SK-N-SH (cell line): ENCODE results near the gene CD22. TPM values are rescaled to one million over a fixed set of nuclear protein-coding genes. Genes with fewer than 3 reads are reported as not detected.
"Not testable (repeated sequence)": the region's sequence is repeated elsewhere in the genome, so short reads cannot be mapped to it uniquely, and the experiment has no call there.

Experiments used
- CTCF ChIA-PET: fragments of 300-600, 350-600 bp; formaldehyde crosslinking; extraction: SDS; loops from one replicate; lab custom pipeline; 2021; lab: Yijun Ruan, JAX
- POLR2A ChIA-PET: fragments of 350-600 bp; sonication (Branson Sonifier 250); formaldehyde crosslinking; extraction: SDS; loops from one replicate; lab custom pipeline; 2020; ENCODE audit warnings: antibody characterized with exemption, inconsistent platforms; lab: Yijun Ruan, JAX
- DNase-seq: peaks from one replicate; pipeline ENCODE4 v3.0.0; 2012
- H2AFZ ChIP-seq: fragments of 200-600 bp; sonication (generic); 2 replicates; pipeline ENCODE4 v1.8.1; 2016; ENCODE audit warnings: antibody characterized with exemption, mild to moderate bottlenecking, low read depth
- H3F3A ChIP-seq: fragments of 200-600 bp; sonication (generic); replicated peaks from 2 replicates; pipeline ENCODE3; 2016; ENCODE audit warnings: antibody characterized with exemption, mild to moderate bottlenecking; ENCODE audit not compliant: insufficient read depth
- H3K27ac ChIP-seq, 2 experiments: fragments of 200-500 bp in 1 of 2; fragments of 200-600 bp in 1 of 2; sonication (Bioruptor generic) in 1 of 2; sonication (generic), shearing (Covaris generic) in 1 of 2; 2 replicates each; pipeline versions ENCODE4 v1.5.1 to v1.6.1; 2014 to 2016; ENCODE audit warnings: low read depth in 2 of 2, inconsistent platforms in 1 of 2, low read length in 1 of 2, mild to moderate bottlenecking in 1 of 2, mixed read lengths in 1 of 2
- H3K27me3 ChIP-seq: fragments of 200-600 bp; sonication (generic), shearing (Covaris generic); 2 replicates; pipeline ENCODE4 v1.6.1; 2016; ENCODE audit warnings: mixed run types; ENCODE audit not compliant: insufficient read depth
- H3K36me3 ChIP-seq, 2 experiments: fragments of 200-500 bp in 1 of 2; fragments of 200-600 bp in 1 of 2; sonication (Bioruptor generic) in 1 of 2; sonication (generic) in 1 of 2; replicated peaks in 1 of 2; 2 replicates each; pipeline versions ENCODE3 to v1.5.1; 2014 to 2016; ENCODE audit warnings: low read length in 1 of 2, mild to moderate bottlenecking in 1 of 2; ENCODE audit not compliant: insufficient read depth in 2 of 2, control insufficient read depth in 1 of 2
- H3K4me1 ChIP-seq, 2 experiments: fragments of 200-500 bp in 1 of 2; fragments of 200-600 bp in 1 of 2; sonication (Bioruptor generic) in 1 of 2; sonication (generic), shearing (Covaris generic) in 1 of 2; 2 replicates each; pipeline versions ENCODE4 v1.5.1 to v1.6.1; 2014 to 2016; ENCODE audit warnings: low read depth in 1 of 2, low read length in 1 of 2, mixed run types in 1 of 2; ENCODE audit not compliant: insufficient read depth in 2 of 2, control insufficient read depth in 1 of 2
- H3K4me2 ChIP-seq: fragments of 200-600 bp; sonication (generic), shearing (Covaris generic); 2 replicates; pipeline ENCODE4 v1.6.1; 2017; ENCODE audit warnings: mixed run types
- H3K4me3 ChIP-seq, 2 experiments: fragments of 200-500 bp in 1 of 2; fragments of 200-600 bp in 1 of 2; sonication (Bioruptor generic) in 1 of 2; sonication (generic), shearing (Covaris generic) in 1 of 2; 2 replicates each; pipeline versions ENCODE4 v1.5.1 to v1.8.1; 2014 to 2016; ENCODE audit warnings: low read depth in 2 of 2, inconsistent platforms in 1 of 2, low read length in 1 of 2, mild to moderate bottlenecking in 1 of 2, mixed read lengths in 1 of 2, moderate library complexity in 1 of 2
- H3K79me2 ChIP-seq: fragments of 200-600 bp; sonication (generic); 2 replicates; pipeline ENCODE4 v1.8.1; 2017; ENCODE audit warnings: mild to moderate bottlenecking; ENCODE audit not compliant: insufficient read depth
- H3K9ac ChIP-seq: fragments of 200-600 bp; sonication (generic); 2 replicates; pipeline ENCODE4 v1.6.1; 2017; ENCODE audit warnings: mixed run types
- H3K9me2 ChIP-seq: fragments of 200-600 bp; sonication (generic); 2 replicates; pipeline ENCODE4 v1.6.1; 2017; ENCODE audit warnings: mixed run types
- H3K9me3 ChIP-seq: fragments of 200-600 bp; sonication (generic); 2 replicates; pipeline ENCODE4 v1.6.1; 2017; ENCODE audit warnings: mixed run types, mild to moderate bottlenecking, moderate library complexity
- H4K20me1 ChIP-seq: fragments of 200-600 bp; sonication (generic); 2 replicates; pipeline ENCODE4 v1.6.1; 2017; ENCODE audit warnings: mild to moderate bottlenecking, mixed run types; ENCODE audit not compliant: insufficient read depth
- CHD2 ChIP-seq: fragments of 150-350 bp; IDR thresholded peaks from 2 replicates; pipeline ENCODE4 v1.6.1; 2018; ENCODE audit warnings: low read length; ENCODE audit not compliant: partially characterized antibody
- EP300 ChIP-seq, 2 experiments: IDR thresholded peaks; 2 replicates each; pipeline versions ENCODE4 v1.4.0 to v1.6.1; 2012; ENCODE audit warnings: borderline replicate concordance in 1 of 2, low read depth in 1 of 2, low read length in 1 of 2
- MXI1 ChIP-seq: IDR thresholded peaks from 2 replicates; pipeline ENCODE4 v1.6.1; 2012; ENCODE audit warnings: mild to moderate bottlenecking, low read depth, low read length, improper control_type of control experiment
- RAD21 ChIP-seq: IDR thresholded peaks from 2 replicates; pipeline ENCODE4 v1.6.1; 2012; ENCODE audit warnings: mild to moderate bottlenecking, low read length
- REST ChIP-seq: IDR thresholded peaks from 2 replicates; pipeline ENCODE4 v1.6.1; 2012; ENCODE audit warnings: mild to moderate bottlenecking, low read depth, low read length, moderate library complexity
- RXRA ChIP-seq: IDR thresholded peaks from 2 replicates; pipeline ENCODE4 v1.4.0; 2012; ENCODE audit warnings: low read depth, mild to moderate bottlenecking, borderline replicate concordance
- SIN3A ChIP-seq: IDR thresholded peaks from 2 replicates; pipeline ENCODE4 v1.6.1; 2012; ENCODE audit warnings: low read depth, mild to moderate bottlenecking, low read length, moderate library complexity, borderline replicate concordance
- SMC3 ChIP-seq: IDR thresholded peaks from 2 replicates; pipeline ENCODE4 v1.6.1; 2012; ENCODE audit warnings: low read depth, low read length, improper control_type of control experiment
- WGBS: methylation state at CpG from one replicate; pipeline ENCODE4 v1.1.6; 2017; ENCODE audit warnings: low lambda C conversion rate; 5-methylcytosine and 5-hydroxymethylcytosine counted together
- polyA plus RNA-seq, 3 experiments: library from polyadenylated mRNA; depleted of rRNA; stranded (reverse); fragments of >200 nt; gene quantifications; 2 replicates each; pipeline ENCODE4 v1.2.3, GENCODE V29; 2012
- TF ChIP-seq, protein P1 (sequence below): IDR thresholded peaks from 2 replicates; pipeline ENCODE4 v1.4.0; 2012; ENCODE audit warnings: low read depth
- TF ChIP-seq, protein P2 (sequence below): IDR thresholded peaks from 2 replicates; pipeline ENCODE4; 2012

The CD22 gene
- polyA plus RNA-seq, 1 of the 3 experiments (the other 2 are of a cell fraction): 0.18 TPM

DNA sequence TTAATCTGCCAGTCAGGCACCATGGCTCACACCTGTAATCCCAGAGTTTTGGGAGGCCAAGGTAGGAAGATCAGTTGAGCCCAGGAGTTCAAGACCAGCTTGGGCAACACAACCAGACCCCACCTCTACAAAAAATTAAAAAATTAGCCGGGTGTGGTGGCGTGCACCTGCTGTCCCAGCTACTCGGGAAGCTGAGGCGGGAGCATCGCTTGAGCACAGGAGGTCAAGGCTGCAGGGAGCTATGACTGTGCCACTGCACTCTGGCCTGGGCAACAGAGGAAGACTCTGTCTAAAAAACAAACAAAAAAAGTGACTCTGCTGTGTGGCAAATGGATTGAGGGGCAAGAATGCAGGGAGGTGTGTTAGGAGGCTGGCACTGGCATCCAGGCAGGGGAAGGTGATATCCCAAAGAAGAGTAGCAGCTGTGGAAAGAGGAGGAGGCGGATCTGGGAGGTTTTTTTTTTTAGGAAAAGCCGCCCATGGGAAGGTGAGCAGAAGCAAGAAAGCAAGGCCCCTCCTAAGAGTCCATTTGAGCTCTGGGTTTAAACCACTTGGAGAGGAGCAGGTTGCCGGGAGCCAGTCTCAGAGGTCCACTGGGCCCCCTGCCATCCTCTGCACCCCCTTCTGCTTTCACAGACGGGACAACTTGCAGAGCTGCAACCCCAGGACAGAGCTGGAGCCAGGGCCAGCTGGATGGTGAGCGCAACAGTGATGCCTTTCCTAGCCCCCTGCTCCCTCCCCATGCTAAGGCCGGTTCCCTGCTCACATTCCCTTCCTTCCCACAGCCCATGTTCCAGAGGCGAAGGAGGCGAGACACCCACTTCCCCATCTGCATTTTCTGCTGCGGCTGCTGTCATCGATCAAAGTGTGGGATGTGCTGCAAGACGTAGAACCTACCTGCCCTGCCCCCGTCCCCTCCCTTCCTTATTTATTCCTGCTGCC, 44.6 kb upstream of the CD22 start (continued):
- TF ChIP-seq, protein P1, sequence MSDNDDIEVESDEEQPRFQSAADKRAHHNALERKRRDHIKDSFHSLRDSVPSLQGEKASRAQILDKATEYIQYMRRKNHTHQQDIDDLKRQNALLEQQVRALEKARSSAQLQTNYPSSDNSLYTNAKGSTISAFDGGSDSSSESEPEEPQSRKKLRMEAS: no peak
- no peak for TF ChIP-seq CHD2
- no peak for TF ChIP-seq RAD21
- TF ChIP-seq, protein P2, sequence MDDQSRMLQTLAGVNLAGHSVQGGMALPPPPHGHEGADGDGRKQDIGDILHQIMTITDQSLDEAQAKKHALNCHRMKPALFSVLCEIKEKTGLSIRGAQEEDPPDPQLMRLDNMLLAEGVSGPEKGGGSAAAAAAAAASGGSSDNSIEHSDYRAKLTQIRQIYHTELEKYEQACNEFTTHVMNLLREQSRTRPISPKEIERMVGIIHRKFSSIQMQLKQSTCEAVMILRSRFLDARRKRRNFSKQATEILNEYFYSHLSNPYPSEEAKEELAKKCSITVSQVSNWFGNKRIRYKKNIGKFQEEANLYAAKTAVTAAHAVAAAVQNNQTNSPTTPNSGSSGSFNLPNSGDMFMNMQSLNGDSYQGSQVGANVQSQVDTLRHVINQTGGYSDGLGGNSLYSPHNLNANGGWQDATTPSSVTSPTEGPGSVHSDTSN: no peak
- TF ChIP-seq REST: no peak
- TF ChIP-seq MXI1: no peak
- no peak for TF ChIP-seq SMC3
- TF ChIP-seq RXRA: no peak

GRCh38 chr19:35285095-35285449, 43.9 kb upstream of the CD22 start:
- H3K79me2 ChIP-seq: no peaks in the 10 kb centered on the region
- 0% methylated on average over 1 of the region's 1 CpG for WGBS
- no peaks in the 10 kb centered on the region for H3K4me1 ChIP-seq
- H3K9me3 ChIP-seq: no peaks in the 10 kb centered on the region
- no peaks in the 10 kb centered on the region for H3K9me2 ChIP-seq
- no peak overlapping the region for H3K4me3 ChIP-seq
- H3K27ac ChIP-seq: no peak overlapping the region
- no peak for TF ChIP-seq EP300 (IDR thresholded peaks at IDR 0.05; ENCODE audit: borderline replicate concordance in 1 of 2, low read depth in 1 of 2, low read length in 1 of 2)
- no peak for TF ChIP-seq SIN3A
- CTCF ChIA-PET: interaction anchor here (0.9 to 1.3 kb wide), 3 partner anchors 10 to 31 kb away, joined by 3 to 4 read pairs (median 4); no protein-coding TSS in a partner anchor
- no peak overlapping the region for H3K4me2 ChIP-seq
- peaks cover 56% of the 10 kb centered on the region for H3K27me3 ChIP-seq
- no peak overlapping the region for H2AFZ ChIP-seq
- H4K20me1 ChIP-seq: no peaks in the 10 kb centered on the region
- no peak for DNase-seq
- POLR2A ChIA-PET: no interaction called here
- H3K9ac ChIP-seq: no peak overlapping the region
- no peaks in the 10 kb centered on the region for H3F3A ChIP-seq
- no peaks in the 10 kb centered on the region for H3K36me3 ChIP-seq

GRCh38 chr19:35285465-35285864, 43.5 kb upstream of the CD22 start:
- WGBS: 56% methylated on average over 3 of the region's 3 CpGs
- CTCF ChIA-PET: interaction anchor here (1.0 to 1.3 kb wide), 2 partner anchors 10 to 31 kb away, joined by 4 read pairs; no protein-coding TSS in a partner anchor
- POLR2A ChIA-PET: not testable (repeated sequence)

GRCh38 chr19:35286101-35286500, 42.9 kb upstream of the CD22 start:
- WGBS: 22% methylated on average over 5 of the region's 5 CpGs
- H3K4me2 ChIP-seq, H3K9me2 ChIP-seq, H3K9me3 ChIP-seq, H3F3A ChIP-seq, H4K20me1 ChIP-seq, DNase-seq, H3K4me1 ChIP-seq, H3K79me2 ChIP-seq, POLR2A ChIA-PET, H3K27ac ChIP-seq, H3K9ac ChIP-seq, H3K36me3 ChIP-seq, H3K4me3 ChIP-seq, H2AFZ ChIP-seq: not testable (repeated sequence)
- H3K27me3 ChIP-seq: peaks cover 66% of the 10 kb centered on the region
- CTCF ChIA-PET: interaction anchor here (1.0 to 1.3 kb wide), 2 partner anchors 21 to 30 kb away, joined by 3 to 4 read pairs; no protein-coding TSS in a partner anchor

More at GRCh38 chr19:35285465-35285864, 43.5 kb upstream of the CD22 start:
- not testable (repeated sequence) for H3F3A ChIP-seq, H3K27ac ChIP-seq, H2AFZ ChIP-seq, H3K4me3 ChIP-seq, DNase-seq, H3K4me2 ChIP-seq, H3K9me2 ChIP-seq, H3K9ac ChIP-seq, H4K20me1 ChIP-seq, H3K79me2 ChIP-seq, H3K36me3 ChIP-seq, H3K9me3 ChIP-seq, H3K4me1 ChIP-seq
- H3K27me3 ChIP-seq: peaks cover 60% of the 10 kb centered on the region
